ENCODE data around the gene ZIC4. TPM values are rescaled to one million over a fixed set of nuclear protein-coding genes. Genes with fewer than 3 reads are reported as not detected.

ZIC4 gene
- total and polyA plus RNA-seq, 4 donors = 0.06 TPM; not detected in 3

DNA sequence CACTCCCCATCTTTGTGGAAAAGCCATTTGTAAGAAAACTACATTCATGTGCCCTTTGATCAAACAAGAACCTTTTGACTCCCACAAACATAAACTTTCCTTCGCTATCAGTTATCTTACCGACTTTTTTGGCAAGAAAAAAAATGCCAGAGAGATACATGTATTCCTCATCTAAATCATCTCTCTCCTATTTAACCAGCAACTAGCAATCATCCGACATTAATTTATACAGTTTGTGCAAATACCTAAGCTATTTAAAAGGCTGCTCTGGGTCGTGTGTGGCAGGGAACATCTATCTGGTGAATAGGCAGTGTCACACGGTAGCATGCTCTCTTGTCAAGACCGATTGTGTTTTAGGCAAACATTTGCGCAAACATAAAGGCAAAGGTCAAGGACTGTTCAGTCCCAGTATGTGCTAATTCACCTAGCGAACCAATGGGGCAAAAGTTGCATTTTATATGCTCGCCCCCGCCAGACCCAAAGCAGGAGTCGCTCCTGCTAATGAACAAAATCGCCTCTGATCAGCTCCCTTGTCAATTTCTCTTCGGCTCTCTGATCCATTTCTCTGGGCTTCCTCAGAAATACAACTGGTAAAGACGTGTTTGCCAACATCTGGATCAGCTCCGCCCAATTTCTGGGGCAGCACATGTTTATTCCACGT lies 37.7 kb downstream of the ZIC4 start:
- no peak for DNase-seq (ENCODE audit: low spot score)
- Histone ChIP-seq H3K27me3 (ENCODE audit: control insufficient read depth in 4 of 4, insufficient read depth in 4 of 4, low read length in 3 of 4) (peaks cover 7 to 41% (median 25%) of the 10 kb centered on the region in 4 donors), H3K4me3 (ENCODE audit: low read depth in 1 of 3, low read length in 3 of 3) (no peak overlapping the region), H3K27ac (ENCODE audit: low read depth in 1 of 2, low read length in 2 of 2) (no peak overlapping the region), H3K4me1 (ENCODE audit: control insufficient read depth in 4 of 4, insufficient read depth in 4 of 4, low read length in 3 of 4) (no peaks in the 10 kb centered on the region), H3K9me3 (ENCODE audit: control insufficient read depth in 4 of 4, low read length in 3 of 4) (peaks cover 0 to 4% (median 0%) of the 10 kb centered on the region in 4 donors), H3K9ac (ENCODE audit: low read depth in 1 of 2, low read length in 2 of 2) (no peak overlapping the region), H3K36me3 (ENCODE audit: control insufficient read depth in 4 of 4, insufficient read depth in 3 of 4, low read depth in 1 of 4, low read length in 3 of 4) (no peaks in the 10 kb centered on the region)
- 5% methylated on average over 16 of the region's 16 CpGs for WGBS
- TF ChIP-seq HNF4A (conservative IDR thresholded peaks at IDR 0.05) (peak; percentile 43 to 77), RXRA (IDR thresholded peaks at IDR 0.05) (peak in 1 of 2 donors; percentile 35), GABPA (IDR thresholded peaks at IDR 0.05 in 1 of 2, conservative IDR thresholded peaks at IDR 0.05 in 1 of 2) (no peak)

DNA sequence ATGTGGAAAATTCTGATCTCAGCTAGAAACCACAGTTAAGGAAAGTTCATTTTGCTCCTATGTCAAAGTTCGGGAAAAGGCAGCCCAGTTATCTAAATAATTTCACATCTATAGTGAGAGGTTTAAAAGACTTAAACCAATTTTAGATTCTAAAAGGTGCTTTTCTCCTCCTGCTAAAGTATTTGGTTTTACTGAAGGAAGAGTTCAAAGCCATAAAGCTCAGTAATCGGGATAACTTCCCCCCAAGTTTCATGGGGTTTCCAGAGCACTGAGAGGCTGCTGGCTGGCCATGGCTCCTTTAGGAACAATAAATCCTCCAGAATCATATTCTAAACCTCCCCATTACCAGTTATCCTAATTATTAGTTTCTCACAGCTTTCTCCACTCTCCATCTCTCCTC lies 38.2 kb downstream of the ZIC4 start:
- Histone ChIP-seq H3K4me3 (ENCODE audit: low read depth in 1 of 3, low read length in 3 of 3) (no peak overlapping the region), H3K27me3 (ENCODE audit: control insufficient read depth in 4 of 4, insufficient read depth in 4 of 4, low read length in 3 of 4) (peaks cover 5 to 37% (median 21%) of the 10 kb centered on the region in 4 donors), H3K36me3 (ENCODE audit: control insufficient read depth in 4 of 4, insufficient read depth in 3 of 4, low read depth in 1 of 4, low read length in 3 of 4) (no peaks in the 10 kb centered on the region), H3K4me1 (ENCODE audit: control insufficient read depth in 4 of 4, insufficient read depth in 4 of 4, low read length in 3 of 4) (no peaks in the 10 kb centered on the region), H3K27ac (ENCODE audit: low read depth in 1 of 2, low read length in 2 of 2) (no peak overlapping the region), H3K9ac (ENCODE audit: low read depth in 1 of 2, low read length in 2 of 2) (no peak overlapping the region), H3K9me3 (ENCODE audit: control insufficient read depth in 4 of 4, low read length in 3 of 4) (peaks cover 0 to 4% (median 0%) of the 10 kb centered on the region in 4 donors)
- no peak for DNase-seq (ENCODE audit: low spot score)
- WGBS = 10% methylated on average over 2 of the region's 2 CpGs
- no peak for TF ChIP-seq NR2F2 (IDR thresholded peaks at IDR 0.05)
- no peak for TF ChIP-seq FOXA2 (IDR thresholded peaks at IDR 0.05)
- TF ChIP-seq RXRA (IDR thresholded peaks at IDR 0.05) = no peak
- TF ChIP-seq, protein P1, sequence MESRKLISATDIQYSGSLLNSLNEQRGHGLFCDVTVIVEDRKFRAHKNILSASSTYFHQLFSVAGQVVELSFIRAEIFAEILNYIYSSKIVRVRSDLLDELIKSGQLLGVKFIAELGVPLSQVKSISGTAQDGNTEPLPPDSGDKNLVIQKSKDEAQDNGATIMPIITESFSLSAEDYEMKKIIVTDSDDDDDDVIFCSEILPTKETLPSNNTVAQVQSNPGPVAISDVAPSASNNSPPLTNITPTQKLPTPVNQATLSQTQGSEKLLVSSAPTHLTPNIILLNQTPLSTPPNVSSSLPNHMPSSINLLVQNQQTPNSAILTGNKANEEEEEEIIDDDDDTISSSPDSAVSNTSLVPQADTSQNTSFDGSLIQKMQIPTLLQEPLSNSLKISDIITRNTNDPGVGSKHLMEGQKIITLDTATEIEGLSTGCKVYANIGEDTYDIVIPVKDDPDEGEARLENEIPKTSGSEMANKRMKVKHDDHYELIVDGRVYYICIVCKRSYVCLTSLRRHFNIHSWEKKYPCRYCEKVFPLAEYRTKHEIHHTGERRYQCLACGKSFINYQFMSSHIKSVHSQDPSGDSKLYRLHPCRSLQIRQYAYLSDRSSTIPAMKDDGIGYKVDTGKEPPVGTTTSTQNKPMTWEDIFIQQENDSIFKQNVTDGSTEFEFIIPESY (IDR thresholded peaks at IDR 0.05) = no peak
- no peak for TF ChIP-seq TAF1 (conservative IDR thresholded peaks at IDR 0.05)
- TF ChIP-seq, protein P2, sequence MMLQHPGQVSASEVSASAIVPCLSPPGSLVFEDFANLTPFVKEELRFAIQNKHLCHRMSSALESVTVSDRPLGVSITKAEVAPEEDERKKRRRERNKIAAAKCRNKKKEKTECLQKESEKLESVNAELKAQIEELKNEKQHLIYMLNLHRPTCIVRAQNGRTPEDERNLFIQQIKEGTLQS (IDR thresholded peaks at IDR 0.05) = no peak
- no peak for TF ChIP-seq GABPA (IDR thresholded peaks at IDR 0.05 in 1 of 2, conservative IDR thresholded peaks at IDR 0.05 in 1 of 2)
- no peak for TF ChIP-seq HNF4A (conservative IDR thresholded peaks at IDR 0.05)
- no peak for TF ChIP-seq RAD21 (IDR thresholded peaks at IDR 0.05)
- TF ChIP-seq MAX (IDR thresholded peaks at IDR 0.05) = no peak
- TF ChIP-seq FOXA1 (IDR thresholded peaks at IDR 0.05) = no peak

DNA sequence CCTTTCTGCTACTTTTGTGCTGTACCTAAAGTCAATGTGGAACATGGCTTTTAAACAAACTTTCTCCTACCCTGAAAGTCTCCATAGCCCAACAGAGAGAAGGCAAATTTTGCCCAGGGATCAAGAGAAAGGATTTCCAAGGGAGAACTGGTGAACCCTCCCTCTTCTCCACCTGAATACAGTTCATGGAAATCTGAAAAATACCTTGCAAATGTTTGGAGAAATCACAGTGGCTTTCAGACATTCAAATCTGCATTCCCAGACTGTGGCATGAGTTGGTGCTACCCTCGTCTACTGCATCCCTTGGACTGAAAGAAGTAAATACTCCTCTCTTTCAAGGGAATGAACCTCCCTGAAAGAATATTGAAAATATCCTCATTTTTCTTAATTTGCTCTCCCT lies 38.7 kb downstream of the ZIC4 start:
- no peak for DNase-seq (ENCODE audit: low spot score)
- no peak overlapping the region for H3K9ac ChIP-seq (ENCODE audit: low read depth in 1 of 2, low read length in 2 of 2)
- WGBS = 10% methylated on average over 1 of the region's 1 CpG
- H3K9me3 ChIP-seq (ENCODE audit: control insufficient read depth in 4 of 4, low read length in 3 of 4) = peaks cover 0 to 4% (median 0%) of the 10 kb centered on the region in 4 donors
- peaks cover 2 to 35% (median 19%) of the 10 kb centered on the region in 4 donors for H3K27me3 ChIP-seq (ENCODE audit: control insufficient read depth in 4 of 4, insufficient read depth in 4 of 4, low read length in 3 of 4)
- no peak overlapping the region for H3K27ac ChIP-seq (ENCODE audit: low read depth in 1 of 2, low read length in 2 of 2)
- H3K36me3 ChIP-seq (ENCODE audit: control insufficient read depth in 4 of 4, insufficient read depth in 3 of 4, low read depth in 1 of 4, low read length in 3 of 4) = no peaks in the 10 kb centered on the region
- H3K4me1 ChIP-seq (ENCODE audit: control insufficient read depth in 4 of 4, insufficient read depth in 4 of 4, low read length in 3 of 4) = no peaks in the 10 kb centered on the region
- no peak overlapping the region for H3K4me3 ChIP-seq (ENCODE audit: low read depth in 1 of 3, low read length in 3 of 3)
- TF ChIP-seq FOXA1 (IDR thresholded peaks at IDR 0.05) (no peak), YY1 (IDR thresholded peaks at IDR 0.05) (no peak), SP1 (IDR thresholded peaks at IDR 0.05) (no peak), FOXA2 (IDR thresholded peaks at IDR 0.05) (no peak), MAX (IDR thresholded peaks at IDR 0.05) (no peak), RXRA (IDR thresholded peaks at IDR 0.05) (no peak), JUND (IDR thresholded peaks at IDR 0.05) (no peak), CTCF (IDR thresholded peaks at IDR 0.05; ENCODE audit: low read depth, low read length, missing input control) (no peak), RAD21 (IDR thresholded peaks at IDR 0.05) (no peak)
- TF ChIP-seq, protein P1 (IDR thresholded peaks at IDR 0.05) = no peak
- TF ChIP-seq, protein P3, sequence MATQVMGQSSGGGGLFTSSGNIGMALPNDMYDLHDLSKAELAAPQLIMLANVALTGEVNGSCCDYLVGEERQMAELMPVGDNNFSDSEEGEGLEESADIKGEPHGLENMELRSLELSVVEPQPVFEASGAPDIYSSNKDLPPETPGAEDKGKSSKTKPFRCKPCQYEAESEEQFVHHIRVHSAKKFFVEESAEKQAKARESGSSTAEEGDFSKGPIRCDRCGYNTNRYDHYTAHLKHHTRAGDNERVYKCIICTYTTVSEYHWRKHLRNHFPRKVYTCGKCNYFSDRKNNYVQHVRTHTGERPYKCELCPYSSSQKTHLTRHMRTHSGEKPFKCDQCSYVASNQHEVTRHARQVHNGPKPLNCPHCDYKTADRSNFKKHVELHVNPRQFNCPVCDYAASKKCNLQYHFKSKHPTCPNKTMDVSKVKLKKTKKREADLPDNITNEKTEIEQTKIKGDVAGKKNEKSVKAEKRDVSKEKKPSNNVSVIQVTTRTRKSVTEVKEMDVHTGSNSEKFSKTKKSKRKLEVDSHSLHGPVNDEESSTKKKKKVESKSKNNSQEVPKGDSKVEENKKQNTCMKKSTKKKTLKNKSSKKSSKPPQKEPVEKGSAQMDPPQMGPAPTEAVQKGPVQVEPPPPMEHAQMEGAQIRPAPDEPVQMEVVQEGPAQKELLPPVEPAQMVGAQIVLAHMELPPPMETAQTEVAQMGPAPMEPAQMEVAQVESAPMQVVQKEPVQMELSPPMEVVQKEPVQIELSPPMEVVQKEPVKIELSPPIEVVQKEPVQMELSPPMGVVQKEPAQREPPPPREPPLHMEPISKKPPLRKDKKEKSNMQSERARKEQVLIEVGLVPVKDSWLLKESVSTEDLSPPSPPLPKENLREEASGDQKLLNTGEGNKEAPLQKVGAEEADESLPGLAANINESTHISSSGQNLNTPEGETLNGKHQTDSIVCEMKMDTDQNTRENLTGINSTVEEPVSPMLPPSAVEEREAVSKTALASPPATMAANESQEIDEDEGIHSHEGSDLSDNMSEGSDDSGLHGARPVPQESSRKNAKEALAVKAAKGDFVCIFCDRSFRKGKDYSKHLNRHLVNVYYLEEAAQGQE (IDR thresholded peaks at IDR 0.05) = no peak
